ENCODE measurements around the gene KIAA1549.

- TF ChIP-seq CTCF (IDR thresholded peaks at IDR 0.05) = no peak
- TF ChIP-seq EZH2 (IDR thresholded peaks at IDR 0.05; ENCODE audit: borderline replicate concordance, insufficient read depth, low read depth, low read length, poor library complexity, severe bottlenecking) = no peak
These were observed 196.5 kb downstream of the KIAA1549 start for GRCh38 chr7:138784692-138785091.

All from B cell (primary cell).